Fibroblast of upper back skin (primary cell): Measurements from ENCODE around the gene ELK3.
A peak's percentile ranks its signal among the peaks of the same experiment; 100 is the strongest.

Experiments
- DNase-seq: peaks from one replicate; pipeline ENCODE4 v3.0.0-alpha.2; 2013

ELK3 gene

DNA sequence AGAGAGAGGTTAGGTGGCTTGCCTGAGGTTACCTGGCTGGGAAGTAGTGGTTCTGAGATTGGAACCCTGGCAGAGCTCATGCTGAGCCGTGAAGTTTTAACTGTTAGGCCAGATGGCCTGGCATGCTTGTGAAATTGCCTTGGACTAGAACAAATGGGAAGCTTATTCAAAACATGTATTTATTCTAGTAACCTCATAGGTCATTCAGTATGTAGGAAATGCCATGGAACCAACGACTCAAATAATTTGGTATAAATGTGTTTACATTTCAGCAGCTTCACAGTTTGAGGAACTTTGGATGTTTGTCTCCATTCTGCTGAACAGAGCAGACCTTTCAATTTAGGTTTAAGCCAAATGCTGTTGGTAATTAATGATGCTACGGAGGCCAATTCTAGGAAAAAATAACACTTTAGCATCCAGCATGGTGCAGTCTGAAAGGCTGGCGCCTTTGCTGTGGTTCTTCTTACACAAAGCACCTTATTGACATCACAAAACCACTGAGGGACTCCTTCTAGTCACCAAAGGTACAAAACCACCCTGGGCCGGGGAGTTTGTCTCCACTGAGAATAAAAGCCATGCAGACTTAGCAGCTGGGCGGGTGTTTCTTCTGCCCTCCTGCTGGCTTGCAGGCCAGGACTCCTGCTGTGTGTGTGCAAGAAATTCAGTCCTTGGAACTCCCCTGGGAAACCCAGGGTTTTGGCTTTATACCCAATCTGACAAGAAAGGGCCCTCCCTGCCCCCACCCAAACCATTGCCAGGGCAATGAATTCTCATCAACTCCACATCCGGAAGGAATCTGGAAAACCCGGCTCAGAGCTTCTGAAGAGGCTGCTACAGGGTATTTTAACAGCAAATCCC lies 64.2 kb downstream of the ELK3 start:
- peak; percentile 85 for DNase-seq

DNA sequence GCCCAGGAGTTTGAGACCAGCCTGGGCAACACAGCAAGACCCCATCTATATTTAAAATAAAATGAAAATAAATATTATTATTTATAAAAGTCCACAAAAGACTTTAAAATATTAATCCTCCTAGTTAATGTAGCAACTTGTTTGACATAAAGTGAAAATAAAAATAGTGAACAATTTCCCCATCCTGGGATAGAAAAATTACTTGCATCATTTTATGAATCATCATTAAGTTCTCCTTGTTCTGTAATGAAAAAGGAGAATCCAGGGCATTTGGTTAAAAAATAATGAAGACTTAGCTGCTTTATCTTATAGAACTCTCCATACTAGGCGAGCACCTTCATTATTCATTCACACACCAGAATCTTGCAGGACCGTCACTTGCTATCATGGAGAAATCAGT lies 66.1 kb downstream of the ELK3 start:
- no peak for DNase-seq

DNA sequence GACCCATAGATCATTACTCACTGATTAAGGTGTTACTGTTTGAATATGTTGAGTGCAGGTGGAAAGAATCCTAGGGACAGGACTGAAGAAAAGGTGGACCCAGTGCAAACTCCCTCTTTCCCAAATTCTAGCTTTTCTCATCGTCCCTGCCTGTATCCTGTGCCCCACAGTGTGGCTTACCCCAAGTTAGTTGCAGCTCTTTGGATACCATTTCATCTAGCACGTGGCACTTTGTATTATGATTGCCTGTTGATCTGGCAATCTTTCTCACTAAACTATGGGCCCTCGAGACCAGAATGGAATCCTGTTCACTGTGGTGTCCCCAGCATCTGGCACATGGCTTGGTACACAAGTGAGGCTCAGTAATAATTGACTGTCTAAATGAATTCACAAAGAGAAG lies 66.5 kb downstream of the ELK3 start:
- DNase-seq = no peak

DNA sequence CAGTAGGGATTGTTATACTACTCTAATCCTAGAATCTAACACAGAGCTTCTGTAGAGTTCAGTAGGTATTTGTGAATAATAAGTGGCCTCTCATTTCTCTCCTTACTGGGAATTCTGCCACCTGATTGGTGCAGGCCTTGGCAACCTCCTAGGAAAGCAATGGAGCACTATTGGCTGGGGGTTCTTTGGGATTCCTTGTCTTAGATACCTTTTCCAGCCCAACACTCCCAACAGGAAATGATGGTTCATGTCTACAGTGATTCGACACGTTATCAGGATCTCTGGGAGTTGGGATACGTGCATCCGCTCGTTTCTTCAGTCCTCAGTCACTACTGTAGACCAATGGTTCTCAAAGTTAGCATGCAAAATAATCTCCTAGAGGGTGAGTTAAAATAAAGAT lies 67.4 kb downstream of the ELK3 start:
- no peak for DNase-seq

DNA sequence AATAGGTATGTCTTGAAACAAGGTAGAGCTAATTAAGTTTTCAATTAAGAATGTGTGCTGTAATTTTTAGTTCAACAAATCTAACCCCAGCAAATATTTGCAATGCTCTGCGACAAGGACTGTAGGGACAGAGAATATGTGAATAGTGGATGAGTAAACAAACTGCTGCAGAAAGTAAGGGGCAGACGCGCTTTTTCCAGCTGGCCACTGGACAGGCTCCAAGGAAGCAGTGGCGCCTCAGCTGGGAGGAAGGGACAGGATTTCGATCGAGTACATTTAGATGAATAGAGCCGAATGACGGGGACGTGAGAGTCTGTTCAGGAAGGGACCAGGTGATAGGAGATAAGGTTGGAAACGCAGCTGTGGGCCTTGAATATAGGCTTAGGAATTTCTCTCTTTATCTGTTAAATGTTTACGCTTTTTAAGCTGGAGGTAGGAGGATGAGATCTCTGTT lies 69.3 kb downstream of the ELK3 start:
- no peak for DNase-seq

DNA sequence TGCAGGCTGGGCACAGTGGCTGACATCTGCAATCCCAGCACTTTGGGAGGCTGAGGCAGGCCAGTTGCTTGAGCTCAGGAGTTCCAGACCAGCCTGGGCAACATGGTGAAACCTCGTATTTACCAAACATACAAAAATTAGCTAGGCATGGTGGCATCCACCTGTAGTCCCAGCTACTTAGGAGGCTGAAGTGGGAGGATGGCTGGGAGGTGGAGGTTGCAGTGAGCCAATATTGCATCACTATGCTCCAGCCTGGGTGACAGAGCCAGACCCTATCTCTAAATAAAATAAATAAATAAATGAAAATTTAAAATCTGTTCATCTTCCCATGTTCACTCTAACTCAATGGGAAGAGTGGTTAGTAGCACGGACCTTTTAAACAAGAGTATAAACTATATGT lies 71.2 kb downstream of the ELK3 start:
- DNase-seq = no peak

DNA sequence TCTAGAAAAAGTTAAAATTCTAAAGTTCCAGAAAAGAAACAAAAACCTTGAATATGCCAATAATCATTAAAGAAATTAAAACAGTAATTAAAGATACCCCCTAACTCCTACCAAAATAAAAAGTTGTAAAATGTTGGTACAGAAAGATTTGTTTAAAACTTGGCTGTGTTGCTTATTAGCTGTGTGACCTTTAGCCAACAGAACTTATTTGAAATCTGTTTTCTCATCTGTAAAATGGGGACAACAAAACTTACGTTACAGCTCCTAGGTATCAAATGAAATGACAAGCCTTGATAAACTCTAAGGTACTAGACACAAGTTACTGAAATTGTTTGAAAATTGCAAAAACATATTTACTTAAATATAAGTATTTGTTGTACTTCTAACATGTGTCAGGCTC lies 71.7 kb downstream of the ELK3 start:
- DNase-seq = no peak

DNA sequence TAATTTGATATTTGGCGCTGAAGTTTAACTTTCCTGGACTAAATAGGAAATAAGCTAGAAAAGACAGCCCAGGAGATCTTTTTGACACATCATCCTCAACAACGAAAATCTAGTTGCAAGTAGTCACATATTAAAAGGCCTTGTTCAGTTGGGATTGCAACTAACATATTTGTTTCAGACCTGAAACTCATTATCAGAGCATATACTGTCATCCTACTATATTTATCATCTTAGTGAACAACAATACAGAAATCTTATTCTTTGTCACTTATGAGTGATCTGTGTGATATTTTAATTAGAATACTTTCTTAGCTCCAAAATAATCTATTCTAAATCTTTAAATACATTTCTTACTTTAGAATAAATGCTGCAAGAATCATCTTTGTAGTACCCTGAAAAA lies 72.1 kb downstream of the ELK3 start:
- DNase-seq = no peak

DNA sequence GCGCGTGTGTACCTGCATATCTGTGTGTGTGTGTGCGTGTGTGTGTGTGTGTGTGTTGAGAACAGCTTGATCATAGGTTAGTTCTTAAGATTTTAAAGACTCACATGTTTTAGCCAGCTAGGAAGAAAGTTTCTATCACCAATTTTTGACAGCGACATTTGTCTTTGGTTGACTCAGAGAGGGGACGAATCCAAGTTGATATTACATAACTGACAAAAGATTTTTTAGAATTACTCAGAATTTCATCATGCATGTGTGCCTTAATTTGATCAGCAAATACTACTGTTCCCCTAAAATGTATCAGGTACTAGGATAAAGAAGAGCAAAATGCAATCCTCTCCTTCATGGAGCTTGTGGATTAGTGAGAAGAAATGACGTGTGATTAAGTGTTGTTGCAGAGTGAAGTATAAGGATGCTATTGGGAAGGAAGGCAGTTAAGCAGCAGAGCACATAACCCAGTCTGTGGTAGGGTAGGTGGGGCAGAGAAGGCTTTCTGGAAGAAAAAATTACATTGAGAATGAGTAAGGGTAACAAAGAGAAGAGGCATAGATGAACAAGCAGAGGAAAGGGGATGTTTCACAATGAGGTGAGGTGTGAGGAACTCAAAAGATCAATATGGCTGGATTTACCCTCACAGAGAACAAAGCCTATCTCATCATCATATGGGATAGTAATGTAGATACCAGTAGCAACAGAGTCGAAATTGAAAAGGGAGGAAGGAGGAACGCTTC lies 77.5 kb downstream of the ELK3 start:
- peak; percentile 73 for DNase-seq

DNA sequence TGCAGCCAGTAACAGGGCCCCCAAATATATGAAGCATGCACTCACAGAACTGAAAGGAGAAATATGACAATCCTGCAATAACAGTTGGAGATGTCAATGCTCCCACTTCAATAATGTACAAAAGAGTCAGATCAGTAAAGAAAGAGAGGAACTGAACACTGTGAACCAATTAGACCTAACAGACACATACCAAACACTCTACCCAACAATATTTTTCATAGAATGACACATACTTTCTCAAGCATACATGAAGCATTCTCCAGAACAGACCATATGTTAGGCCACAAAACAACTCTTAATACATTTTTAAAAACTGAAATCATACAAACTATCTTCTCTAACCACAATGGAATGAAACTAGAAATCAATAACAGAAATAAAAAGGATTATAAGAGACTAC lies 80.2 kb downstream of the ELK3 start:
- DNase-seq = peak; percentile 89

DNA sequence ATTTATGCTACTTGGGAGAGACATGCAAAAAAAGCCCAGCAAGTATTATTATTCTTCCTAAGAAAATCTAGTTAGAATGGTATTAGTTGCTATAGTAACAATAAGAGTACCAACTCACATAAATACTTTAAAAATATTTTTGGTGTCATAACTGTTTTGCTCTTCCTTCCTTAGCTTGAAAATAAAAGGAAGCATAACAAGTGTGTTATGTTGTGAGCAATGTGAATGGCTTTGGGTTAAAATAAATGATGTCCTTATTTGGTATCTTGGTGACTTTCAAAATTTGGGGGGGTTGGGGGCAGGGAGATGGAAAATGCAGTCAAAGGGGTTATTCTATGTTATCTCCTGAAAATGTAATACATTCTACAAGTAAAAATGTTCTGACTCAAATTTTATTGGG lies 91.0 kb downstream of the ELK3 start:
- DNase-seq = no peak

DNA sequence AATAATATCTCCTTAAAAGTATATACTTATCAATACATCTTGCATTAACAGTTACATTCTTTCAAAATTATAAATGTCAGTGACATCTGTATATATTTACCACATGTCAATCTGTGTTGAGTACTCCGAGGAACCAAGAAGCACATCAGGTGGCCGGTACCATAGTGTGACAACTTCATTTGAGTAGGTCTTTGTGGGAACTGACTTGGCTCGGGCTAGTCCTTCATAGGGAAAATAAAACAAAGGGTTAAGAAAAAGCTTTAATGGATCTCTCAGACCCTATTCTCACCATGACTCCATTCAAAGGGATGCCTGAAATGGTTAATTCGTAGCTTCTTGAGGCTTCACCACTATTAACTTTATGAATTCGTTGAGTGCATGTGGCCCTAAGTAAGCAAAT lies 94.9 kb downstream of the ELK3 start:
- DNase-seq = no peak

DNA sequence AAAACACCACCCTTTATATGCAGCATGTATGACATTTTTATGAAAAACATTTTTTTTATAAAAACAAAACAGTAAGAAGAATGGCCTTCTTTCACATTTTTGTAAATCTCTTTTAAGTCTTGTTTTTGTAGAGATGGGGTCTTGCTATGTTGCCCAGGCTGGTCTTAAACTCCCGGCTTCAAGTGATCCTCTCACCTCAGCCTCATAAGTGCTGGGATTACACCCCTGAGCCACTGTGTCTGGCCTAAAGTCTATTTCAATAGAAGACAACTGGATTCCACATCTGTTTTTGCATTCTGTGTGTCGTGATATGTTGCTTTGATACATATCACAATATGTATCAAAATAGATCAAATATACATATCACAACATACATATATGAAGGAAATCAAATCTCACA lies 98.9 kb downstream of the ELK3 start:
- no peak for DNase-seq

DNA sequence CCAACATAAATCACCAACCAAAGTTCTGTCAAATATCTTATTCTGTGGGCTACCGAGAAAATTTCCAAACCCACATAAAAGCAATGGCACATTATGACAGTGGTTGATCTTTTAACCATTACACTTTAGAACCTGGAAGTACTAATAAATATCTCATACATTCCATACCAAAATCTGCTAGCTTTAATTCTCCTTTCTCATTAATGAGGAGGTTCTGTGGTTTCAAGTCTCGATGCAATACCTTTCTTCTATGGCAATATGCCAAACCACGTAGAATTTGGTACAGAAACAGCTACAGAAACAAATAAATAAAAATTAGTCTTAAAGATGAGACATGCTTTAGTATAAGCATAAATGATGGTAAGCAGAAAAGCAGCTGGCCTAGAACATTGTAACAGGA lies 100.7 kb downstream of the ELK3 start:
- peak; percentile 61 for DNase-seq

DNA sequence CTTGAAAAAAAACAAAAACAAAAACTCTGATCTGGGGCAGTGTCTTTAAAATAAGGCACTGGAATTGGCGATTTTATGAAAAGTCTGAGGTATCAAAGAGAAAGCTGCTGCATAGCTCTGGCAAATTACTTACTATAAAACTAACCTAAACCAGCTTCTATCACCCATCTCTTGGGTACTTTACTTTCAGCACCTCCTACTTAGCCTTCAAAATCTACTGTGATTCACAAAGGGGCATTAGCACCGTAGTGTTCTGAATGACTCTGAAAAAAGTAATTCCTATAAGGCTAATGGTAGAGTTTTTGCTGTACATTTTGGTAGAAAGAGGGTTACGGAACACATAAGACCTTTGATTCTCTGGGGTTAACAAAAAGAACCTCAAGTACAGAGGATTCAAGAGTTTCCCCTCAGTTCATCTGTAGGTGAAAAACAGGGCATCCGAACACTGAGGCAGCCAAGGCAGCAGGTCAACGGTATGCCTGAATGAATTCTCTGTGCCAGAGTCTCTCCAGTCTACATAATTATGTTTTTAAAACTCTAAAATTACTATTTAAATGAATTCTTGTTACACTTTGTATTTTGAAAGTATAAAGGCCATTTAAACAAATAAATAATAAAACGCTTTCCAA lies 101.5 kb downstream of the ELK3 start:
- DNase-seq = no peak

DNA sequence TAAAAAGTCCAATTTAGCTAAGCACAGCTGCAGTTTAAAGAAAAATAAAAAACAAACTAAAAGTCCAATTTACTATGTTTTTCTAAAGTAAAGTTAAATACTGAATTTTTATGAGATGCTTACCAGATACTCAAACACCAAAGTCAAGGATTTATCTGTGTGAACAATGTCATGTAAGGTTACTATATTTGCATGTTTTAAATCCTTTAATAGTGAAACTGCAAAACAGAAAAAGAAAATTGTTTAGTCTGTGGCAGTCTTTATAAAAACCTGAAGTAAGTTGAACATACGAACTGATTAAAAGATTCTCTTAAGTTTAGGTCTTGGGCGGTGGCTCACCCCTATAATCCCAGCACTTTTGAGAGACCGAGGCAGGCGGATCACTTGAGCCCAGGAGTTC lies 103.3 kb downstream of the ELK3 start:
- DNase-seq = no peak

DNA sequence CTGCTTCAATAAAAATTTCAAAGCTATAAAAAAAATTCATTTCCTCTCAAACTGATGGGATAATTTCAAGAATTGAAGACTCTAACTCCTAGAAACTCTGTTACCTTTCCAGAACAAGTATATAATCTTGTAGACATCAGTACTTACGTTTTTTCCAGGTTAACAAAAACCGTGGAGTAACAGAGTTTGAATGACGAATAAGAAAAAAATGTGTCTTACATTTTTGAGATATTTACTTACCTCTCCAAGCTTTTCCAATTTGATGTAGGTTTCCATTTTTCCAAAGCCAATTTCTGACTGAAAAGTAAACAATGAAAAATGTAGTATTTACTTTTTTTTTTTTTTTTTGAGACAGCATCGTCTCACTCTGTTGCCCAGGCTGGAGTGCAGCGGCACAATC lies 105.9 kb downstream of the ELK3 start:
- DNase-seq = no peak

DNA sequence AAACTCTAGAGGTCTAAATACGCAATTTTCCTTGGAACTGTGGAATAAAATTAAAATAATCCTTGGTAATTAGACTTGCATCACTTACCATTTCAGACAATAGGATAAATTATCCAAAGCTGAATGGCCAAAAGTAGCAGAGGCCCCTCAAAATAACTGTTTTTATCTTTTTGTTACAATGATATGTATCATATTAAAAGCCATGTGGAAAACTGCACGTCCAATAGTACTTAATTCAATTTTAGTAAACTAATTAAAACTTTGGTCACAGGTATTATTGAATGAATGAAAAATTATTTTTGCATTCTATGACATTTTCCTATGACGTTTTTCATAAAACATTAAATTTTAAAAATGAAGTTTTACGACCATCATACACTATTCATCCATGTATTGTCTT lies 107.6 kb downstream of the ELK3 start:
- no peak for DNase-seq

DNA sequence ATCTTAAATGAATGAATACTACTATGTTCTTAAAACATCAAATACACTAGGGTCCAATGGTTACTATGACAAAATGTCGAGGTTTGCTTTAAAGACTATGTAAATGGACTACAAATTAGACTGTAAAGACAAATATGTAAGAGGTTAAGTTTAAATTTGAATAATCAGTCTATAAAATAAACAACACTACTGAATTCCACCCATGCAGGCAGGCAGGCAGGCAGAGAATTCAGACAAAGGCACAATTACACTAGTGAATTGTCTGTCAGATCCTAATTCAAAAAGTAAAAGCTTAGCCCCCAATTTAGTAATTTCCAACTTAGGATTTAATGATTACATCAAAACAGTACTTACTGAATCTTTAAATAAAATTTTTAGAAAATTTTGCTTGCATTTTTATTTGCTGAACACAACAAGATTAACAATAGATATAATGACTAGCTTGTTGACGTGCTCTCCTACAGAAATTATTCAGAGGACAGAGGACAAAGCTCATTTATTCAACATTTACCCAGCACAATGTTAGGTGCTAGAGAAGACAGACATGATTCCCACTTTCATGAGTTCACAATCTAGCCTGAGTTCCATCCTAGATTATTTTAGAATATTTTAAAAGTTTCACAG lies 108.6 kb downstream of the ELK3 start:
- DNase-seq = no peak

DNA sequence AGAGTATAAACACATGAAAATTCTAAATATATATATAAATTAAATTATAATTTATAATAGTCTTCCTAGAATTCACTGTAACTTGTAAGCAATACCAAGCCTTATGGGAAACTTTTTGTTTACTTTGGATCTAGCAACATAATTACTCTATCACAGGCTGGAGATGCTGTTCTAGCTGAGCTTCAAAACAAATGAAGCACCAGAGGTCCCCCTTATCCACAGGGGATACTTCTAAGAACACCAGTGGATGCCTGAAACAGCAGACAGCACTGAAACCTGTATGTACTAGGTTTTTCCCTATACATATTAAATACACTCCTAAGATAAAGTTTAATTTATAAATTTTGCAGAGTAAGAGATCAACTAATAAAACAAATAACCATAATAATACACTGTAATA lies 109.5 kb downstream of the ELK3 start:
- DNase-seq = no peak

DNA sequence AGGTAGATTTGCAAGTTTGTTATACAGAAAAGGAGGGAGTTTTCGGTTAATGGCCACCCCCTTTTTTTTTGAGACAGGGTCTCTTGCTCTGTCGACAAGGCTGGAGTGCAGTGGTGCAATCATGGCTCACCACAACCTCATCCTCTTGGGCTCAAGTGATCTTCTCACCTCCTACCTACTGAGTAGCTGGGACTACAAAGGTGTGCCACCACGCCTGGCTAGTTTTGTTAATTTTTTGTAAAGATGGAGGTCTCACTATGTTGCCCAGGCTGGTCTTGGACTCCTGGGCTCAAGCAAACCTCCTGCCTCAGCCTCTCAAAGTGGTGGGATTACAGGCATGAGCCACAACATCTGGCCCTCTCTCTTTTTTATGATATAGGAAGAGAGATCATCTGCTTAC lies 111.5 kb downstream of the ELK3 start:
- no peak for DNase-seq

DNA sequence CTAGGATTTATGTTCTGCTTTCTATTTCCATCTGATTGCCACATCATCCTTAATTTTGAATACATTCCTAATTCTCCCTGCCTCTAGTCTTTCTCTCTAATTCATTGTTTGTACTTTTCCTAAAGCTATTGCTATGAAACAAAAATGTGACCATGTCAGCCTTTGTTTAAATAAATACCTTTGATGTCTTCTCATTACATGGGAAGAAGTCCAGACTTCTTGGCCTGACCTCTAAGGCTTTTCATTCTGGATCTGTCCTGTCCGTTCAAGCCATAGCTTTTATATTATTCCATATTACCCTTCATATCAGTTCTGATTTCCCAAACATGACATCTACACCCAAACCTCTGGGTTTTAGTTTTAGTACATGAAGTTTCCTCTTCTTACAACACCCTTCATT lies 114.7 kb downstream of the ELK3 start:
- no peak for DNase-seq

DNA sequence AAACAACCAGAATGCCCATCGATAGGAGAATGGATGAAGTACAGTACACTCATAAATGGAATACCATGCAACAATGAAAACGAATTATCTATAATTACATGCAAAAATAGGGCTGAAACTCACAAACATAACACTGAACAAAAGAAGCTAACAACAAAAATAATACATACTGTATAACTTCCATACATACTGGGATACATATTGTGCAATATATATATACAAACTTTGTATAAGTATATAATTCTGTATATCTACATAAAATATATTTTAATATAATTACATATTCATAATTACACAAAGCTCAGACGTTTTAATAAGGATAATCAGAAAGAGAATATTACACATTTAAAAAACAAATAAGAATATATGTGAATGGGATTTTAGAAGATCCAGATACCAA lies 115.9 kb downstream of the ELK3 start:
- no peak for DNase-seq

DNA sequence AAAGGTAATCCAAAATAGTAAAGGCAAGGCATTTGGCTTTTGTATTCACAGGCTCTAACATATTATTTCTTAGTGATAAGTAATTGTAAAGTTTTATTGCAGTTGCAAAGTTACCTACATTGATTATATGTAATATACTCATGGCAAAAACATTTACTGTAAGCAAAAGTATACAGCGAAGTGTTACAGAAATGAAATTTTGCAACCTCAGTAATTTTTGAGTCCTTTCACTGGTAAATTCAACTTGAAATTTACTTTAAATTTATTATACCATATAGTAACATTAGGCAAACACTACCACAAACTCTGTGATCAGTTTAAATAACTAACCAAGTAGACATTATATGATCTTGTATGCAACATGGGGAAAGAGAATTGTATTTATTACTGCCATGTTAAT lies 117.0 kb downstream of the ELK3 start:
- DNase-seq = no peak
